Testis (tissue), 3 donors: Measurements from ENCODE around the gene WBP1L. TPM values are rescaled to one million over a fixed set of nuclear protein-coding genes. Genes with fewer than 3 reads are reported as not detected.
A peak's percentile ranks its signal among the peaks of the same experiment; 100 is the strongest.

Experiments used
- DNase-seq: peaks from one replicate; pipeline ENCODE4 v3.0.0-alpha.2; 2019
- H3K27ac ChIP-seq, 2 donors: fragments of 200-600 bp; sonication (generic); one replicate each; pipeline ENCODE4 v1.5.1; 2019
- H3K27me3 ChIP-seq: fragments of 200-600 bp; sonication (generic); one replicate; pipeline ENCODE4 v1.5.1; 2019
- H3K36me3 ChIP-seq: fragments of 200-600 bp; sonication (generic); one replicate; pipeline ENCODE4 v1.5.1; 2017; ENCODE audit warnings: low read depth; ENCODE audit errors: missing control alignments
- H3K4me1 ChIP-seq: fragments of 200-600 bp; sonication (generic); one replicate; pipeline ENCODE4 v1.5.1; 2019
- H3K4me3 ChIP-seq, 2 donors: fragments of 200-600 bp; sonication (generic); one replicate each; pipeline ENCODE4 v1.5.1; 2017 to 2019
- H3K9me3 ChIP-seq: fragments of 200-600 bp; sonication (generic); one replicate; pipeline ENCODE4 v1.5.1; 2017
- POLR2A ChIP-seq: fragments of 450-650 bp; IDR thresholded peaks from one replicate; pipeline ENCODE4 v1.6.1; 2017; ENCODE audit warnings: antibody characterized with exemption, mild to moderate bottlenecking, moderate library complexity
- WGBS, 2 donors: methylation state at CpG; one replicate each; pipeline ENCODE4 v1.1.5; 2018; 5-methylcytosine and 5-hydroxymethylcytosine counted together
- intact Hi-C: fragments of 100-400 bp; cut with DNase I; formaldehyde crosslinking; loops from one replicate; pipeline ENCODE4 v1.15.1; 2023; ENCODE audit warnings: low total_unique reads
- polyA plus RNA-seq: library from polyadenylated mRNA; stranded (reverse); fragments of 350-450 nt; fragmentation: Illumina TruSeq; extraction: RNeasy Lipid Tissue Mini Kit (QIAGEN cat#74804); gene quantifications from one replicate; pipeline ENCODE4 v1.2.3, GENCODE V29; 2014; ENCODE audit warnings: low read depth, low replicate concordance; ENCODE audit not compliant: insufficient read depth
- total RNA-seq, 2 donors: library from RNA; depleted of rRNA; stranded (reverse); fragments of >200 nt; gene quantifications; one replicate each; pipeline ENCODE4 v1.2.3, GENCODE V29; 2016
- TF ChIP-seq, protein P1 (sequence below), 3 experiments: fragments of 450-650 bp in 2 of 3; fragments of 200-600 bp in 1 of 3; sonication (generic) in 1 of 3; IDR thresholded peaks; one replicate each; pipeline ENCODE4 v1.5.1; 2016 to 2019; ENCODE audit warnings: antibody characterized with exemption in 3 of 3, mild to moderate bottlenecking in 2 of 3, moderate library complexity in 1 of 3

WBP1L gene
- total and polyA plus RNA-seq, 3 donors from 2014 or later: 72.4 to 165 (median 113) TPM

DNA sequence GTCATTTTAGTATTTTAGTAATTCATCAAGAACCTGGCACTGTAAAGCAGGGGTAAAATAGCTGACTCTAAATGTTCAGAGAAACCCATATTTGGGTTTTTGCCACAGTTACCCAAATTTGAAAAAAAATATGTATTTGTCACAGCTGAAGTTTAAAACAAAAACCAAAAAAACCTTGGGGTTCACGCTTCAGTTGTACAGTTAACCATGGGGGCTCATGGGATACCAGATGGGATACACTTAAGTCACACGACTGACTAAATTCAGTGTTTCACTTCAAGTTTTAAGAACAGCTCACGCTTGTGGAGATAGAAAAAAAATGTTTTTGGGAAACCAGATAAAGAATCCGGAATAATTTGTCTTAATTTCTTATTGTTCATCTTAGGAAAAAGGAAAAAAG lies 31.7 kb upstream of the WBP1L start:
- DNase-seq: no peak
- no peaks in the 10 kb centered on the region for H3K9me3 ChIP-seq
- 40 to 51% methylated on average over 4 of the region's 4 CpGs for WGBS, 2 donors
- peak overlapping the region in 1 of 2 donors; percentile 75 for H3K27ac ChIP-seq
- TF ChIP-seq POLR2A: no peak
- TF ChIP-seq, protein P1, sequence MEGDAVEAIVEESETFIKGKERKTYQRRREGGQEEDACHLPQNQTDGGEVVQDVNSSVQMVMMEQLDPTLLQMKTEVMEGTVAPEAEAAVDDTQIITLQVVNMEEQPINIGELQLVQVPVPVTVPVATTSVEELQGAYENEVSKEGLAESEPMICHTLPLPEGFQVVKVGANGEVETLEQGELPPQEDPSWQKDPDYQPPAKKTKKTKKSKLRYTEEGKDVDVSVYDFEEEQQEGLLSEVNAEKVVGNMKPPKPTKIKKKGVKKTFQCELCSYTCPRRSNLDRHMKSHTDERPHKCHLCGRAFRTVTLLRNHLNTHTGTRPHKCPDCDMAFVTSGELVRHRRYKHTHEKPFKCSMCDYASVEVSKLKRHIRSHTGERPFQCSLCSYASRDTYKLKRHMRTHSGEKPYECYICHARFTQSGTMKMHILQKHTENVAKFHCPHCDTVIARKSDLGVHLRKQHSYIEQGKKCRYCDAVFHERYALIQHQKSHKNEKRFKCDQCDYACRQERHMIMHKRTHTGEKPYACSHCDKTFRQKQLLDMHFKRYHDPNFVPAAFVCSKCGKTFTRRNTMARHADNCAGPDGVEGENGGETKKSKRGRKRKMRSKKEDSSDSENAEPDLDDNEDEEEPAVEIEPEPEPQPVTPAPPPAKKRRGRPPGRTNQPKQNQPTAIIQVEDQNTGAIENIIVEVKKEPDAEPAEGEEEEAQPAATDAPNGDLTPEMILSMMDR (IDR thresholded peaks at IDR 0.05): no peak
- H3K27me3 ChIP-seq: no peaks in the 10 kb centered on the region
- H3K4me1 ChIP-seq: peaks cover 24% of the 10 kb centered on the region
- H3K36me3 ChIP-seq: no peaks in the 10 kb centered on the region
- intact Hi-C loops: loop anchor here (5.0 kb wide), 1 partner anchor 70 kb away; the partner anchor contains the start of gene TRIM8
- H3K4me3 ChIP-seq: no peak overlapping the region

DNA sequence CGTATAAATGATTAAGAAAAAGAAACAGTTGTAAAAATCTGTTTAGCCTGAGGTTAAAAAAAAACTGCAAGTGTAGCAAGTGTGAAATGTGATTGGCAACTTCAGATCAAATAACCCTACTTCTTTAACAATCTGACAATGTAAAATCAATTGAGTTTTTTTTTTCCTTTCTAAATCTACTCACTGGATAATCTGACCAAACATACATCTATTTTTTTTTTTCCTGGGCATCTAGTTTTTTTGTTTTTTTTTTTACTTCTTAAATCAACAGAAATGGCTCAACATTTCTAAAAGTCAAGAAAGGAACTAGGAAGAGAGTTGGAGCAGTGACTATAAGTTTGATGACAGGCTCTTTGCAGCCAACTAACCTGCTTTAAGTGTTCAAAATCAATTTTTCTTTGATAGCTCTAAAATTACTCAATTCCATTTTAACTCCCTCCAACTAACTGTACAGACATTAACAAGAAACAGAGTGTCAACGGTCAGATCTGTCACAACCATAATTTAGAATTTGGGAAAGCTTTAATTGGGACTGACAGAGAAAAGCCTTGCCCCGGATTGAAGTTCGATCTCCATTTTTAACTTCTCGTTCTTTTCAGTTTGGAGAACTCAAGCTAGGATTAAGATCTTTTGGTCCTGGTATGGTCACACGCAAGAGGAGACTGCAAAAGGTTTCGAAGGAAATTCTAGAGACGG lies 30.8 kb upstream of the WBP1L start:
- Histone ChIP-seq H3K36me3 (no peaks in the 10 kb centered on the region), H3K27ac (peak overlapping the region; percentile 75 to 95), H3K9me3 (no peaks in the 10 kb centered on the region), H3K27me3 (no peaks in the 10 kb centered on the region), H3K4me3 (peak overlapping the region; percentile 67 to 99), H3K4me1 (peaks cover 20% of the 10 kb centered on the region)
- 3 to 5% methylated on average over 8 of the region's 8 CpGs for WGBS, 2 donors
- intact Hi-C loops: loop anchor here (5.0 kb wide), 1 partner anchor 71 kb away; the partner anchor contains the start of gene TRIM8
- peak; percentile 1 for DNase-seq
- TF ChIP-seq, protein P1 (IDR thresholded peaks at IDR 0.05): no peak
- no peak for TF ChIP-seq POLR2A

DNA sequence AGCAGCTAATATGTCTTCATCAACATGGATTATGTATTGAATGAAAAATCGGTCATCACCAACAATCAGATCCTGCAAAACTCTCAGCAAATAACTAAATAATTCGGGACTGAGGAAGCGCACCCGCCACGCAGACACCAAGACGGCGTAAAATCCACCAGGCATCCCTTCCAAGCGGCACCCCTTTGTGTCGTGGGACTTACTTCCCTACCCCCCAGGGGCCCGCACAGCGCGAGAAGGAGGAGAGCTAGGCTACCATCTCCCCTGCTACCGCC lies 30.3 kb upstream of the WBP1L start:
- no peak for TF ChIP-seq POLR2A
- TF ChIP-seq, protein P1 (IDR thresholded peaks at IDR 0.05): no peak
- no peaks in the 10 kb centered on the region for H3K36me3 ChIP-seq
- H3K27me3 ChIP-seq: no peaks in the 10 kb centered on the region
- WGBS, 2 donors: 0 to 2% methylated on average over 9 to 13 of the region's 13 CpGs
- peaks cover 24% of the 10 kb centered on the region for H3K4me1 ChIP-seq
- peak overlapping the region; percentile 75 to 95 for H3K27ac ChIP-seq
- intact Hi-C loops: loop anchor here (5.0 kb wide), 1 partner anchor 71 kb away; the partner anchor contains the start of gene TRIM8
- peak overlapping the region; percentile 67 to 99 for H3K4me3 ChIP-seq
- DNase-seq: no peak
- H3K9me3 ChIP-seq: no peaks in the 10 kb centered on the region

DNA sequence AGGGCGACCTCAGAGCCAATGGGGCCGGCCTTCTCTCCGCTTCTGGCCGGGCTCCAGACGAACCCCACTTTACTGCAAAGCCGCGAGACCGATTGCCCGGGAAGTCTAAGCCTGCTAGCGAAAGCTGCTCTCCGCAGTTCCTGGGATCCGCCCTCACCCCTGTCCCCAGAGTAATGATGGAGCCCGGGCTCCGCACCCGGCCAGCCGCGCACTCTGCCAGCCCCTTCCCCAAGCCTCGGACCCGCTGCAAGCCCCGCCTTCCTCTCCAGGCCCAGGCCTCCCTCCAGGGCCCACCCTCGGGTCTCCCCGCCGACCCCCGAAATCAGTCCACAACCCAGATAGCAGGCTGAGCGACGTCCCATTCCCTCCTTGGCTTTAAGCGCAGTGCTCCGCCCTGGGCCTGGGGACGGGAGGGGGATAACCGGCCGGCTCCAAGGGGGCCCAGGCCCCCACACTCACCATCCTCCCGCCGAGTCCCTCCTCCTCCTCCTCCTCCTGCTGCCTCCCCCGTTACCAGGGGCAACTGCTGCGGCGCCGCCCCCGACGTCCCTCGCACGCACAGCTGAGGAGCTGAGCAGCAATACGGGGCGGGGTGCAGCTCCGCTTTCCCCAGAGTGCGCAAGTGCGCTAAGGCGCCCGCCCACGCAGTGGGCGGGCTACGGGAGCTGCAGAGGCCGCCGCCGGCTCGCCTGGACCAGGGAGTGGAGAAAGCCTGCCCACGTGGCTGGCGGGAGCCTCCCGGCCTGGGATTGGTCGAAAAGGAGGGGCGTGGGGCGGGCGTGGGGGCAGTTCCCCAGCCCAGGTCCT lies 29.7 kb upstream of the WBP1L start, which contains the start of gene ARL3:
Gene ARL3 (minus strand): TSS at position 584 of the 807 bp plus-strand sequence. CDS start 122 bp downstream, at position 462.
- H3K4me1 ChIP-seq: peaks cover 27% of the 10 kb centered on the region
- no peaks in the 10 kb centered on the region for H3K27me3 ChIP-seq
- 0% methylated on average over 62 of the region's 62 CpGs; no CpG with 5 or more reads in 1 of the 2 donors for WGBS, 2 donors
- H3K4me3 ChIP-seq: peak within 1 kb of the TSS; percentile 67 to 99
- TF ChIP-seq, protein P1 (IDR thresholded peaks at IDR 0.05): peak in 2 of 3 experiments; percentile 26 to 38
- TF ChIP-seq POLR2A: no peak
- H3K9me3 ChIP-seq: no peaks in the 10 kb centered on the region
- peak; percentile 97 for DNase-seq
- peak within 1 kb of the TSS; percentile 75 to 95 for H3K27ac ChIP-seq
- H3K36me3 ChIP-seq: no peaks in the 10 kb centered on the region
- intact Hi-C loops: loop anchor here (5.0 kb wide), 1 partner anchor 72 kb away; the partner anchor contains the start of gene TRIM8
